Fibroblast of the aortic adventitia (primary cell): ENCODE measurements around the gene DDTL. TPM values are rescaled to one million over a fixed set of nuclear protein-coding genes. Genes with fewer than 3 reads are reported as not detected.

Experiments
- DNase-seq: peaks from one replicate; pipeline ENCODE4 v3.0.0-alpha.2; 2010; ENCODE audit warnings: low read depth
- H3K4me3 ChIP-seq: 2 replicates; pipeline ENCODE4 v1.5.1; 2011; ENCODE audit warnings: low read depth, mild to moderate bottlenecking, control low read depth, low read length, moderate library complexity
- CTCF ChIP-seq: IDR thresholded peaks from 2 replicates; pipeline ENCODE4 v1.5.1; 2011; ENCODE audit warnings: mild to moderate bottlenecking, low read length, control low read depth, inconsistent platforms; ENCODE audit not compliant: insufficient read depth
- total RNA-seq: library from RNA; depleted of rRNA; stranded (reverse); fragments of >200 nt; gene quantifications from 2 replicates; pipeline ENCODE4 v1.2.3, GENCODE V29; 2012; ENCODE audit warnings: low replicate concordance

DDTL gene
- total RNA-seq, 1 donor, result 0.81 TPM

- no peak for TF ChIP-seq CTCF
- no peak for DNase-seq
- no peak overlapping the region for H3K4me3 ChIP-seq
Measured at GRCh38 chr22:24007253-24008021, 40.7 kb downstream of the DDTL start.

GRCh38 chr22:24008022-24008283 is 41.3 kb downstream of the DDTL start:
- TF ChIP-seq CTCF, result no peak
- no peak for DNase-seq

GRCh38 chr22:24008381-24009226 is 41.9 kb downstream of the DDTL start:
- DNase-seq, result no peak
- no peak for TF ChIP-seq CTCF
- no peak overlapping the region for H3K4me3 ChIP-seq

More at GRCh38 chr22:24008022-24008283, 41.3 kb downstream of the DDTL start:
- no peak overlapping the region for H3K4me3 ChIP-seq

- DNase-seq, result no peak
- TF ChIP-seq CTCF, result no peak
- H3K4me3 ChIP-seq, result no peak overlapping the region
Measured at GRCh38 chr22:24009227-24010017, 42.7 kb downstream of the DDTL start.

GRCh38 chr22:24010018-24010391 is 43.3 kb downstream of the DDTL start:
- DNase-seq, result no peak
- no peak for TF ChIP-seq CTCF
- no peak overlapping the region for H3K4me3 ChIP-seq

GRCh38 chr22:24011735-24012068 is 45.0 kb downstream of the DDTL start:
- peak overlapping the region; percentile 95 for H3K4me3 ChIP-seq
- no peak for TF ChIP-seq CTCF
- no peak for DNase-seq
